SK-N-SH treated with all-trans-retinoic acid at 6 μM for 48 hours (cell line): ENCODE data around the gene CKAP4.

Source experiments
- ARNTL ChIP-seq: fragments of 450-650 bp; formaldehyde crosslinking; IDR thresholded peaks from 2 replicates; pipeline ENCODE4 v1.5.0; 2020; ENCODE audit warnings: low read depth, mild to moderate bottlenecking, moderate library complexity, borderline replicate concordance
- BACH2 ChIP-seq: fragments of 250-450 bp; sonication (Bioruptor Pico); IDR thresholded peaks from 2 replicates; pipeline ENCODE4 v1.9.0; 2021; ENCODE audit warnings: mild to moderate bottlenecking, borderline replicate concordance
- SNAI2 ChIP-seq: fragments of 250-450 bp; sonication (Bioruptor Pico); IDR thresholded peaks from 2 replicates; pipeline ENCODE4 v1.5.0; 2020; ENCODE audit warnings: mild to moderate bottlenecking, moderate library complexity
- ZFP3 ChIP-seq: fragments of 250-450 bp; sonication (Bioruptor Pico); IDR thresholded peaks from 2 replicates; pipeline ENCODE4 v1.5.0; 2020; ENCODE audit warnings: mild to moderate bottlenecking, moderate library complexity
- ZFP30 ChIP-seq: fragments of 450-650 bp; formaldehyde crosslinking; IDR thresholded peaks from 2 replicates; pipeline ENCODE4 v1.5.0; 2022; ENCODE audit warnings: mild to moderate bottlenecking, moderate library complexity
- ZNF8 ChIP-seq: fragments of 450-650 bp; formaldehyde crosslinking; IDR thresholded peaks from 2 replicates; pipeline ENCODE4 v1.5.0; 2020; ENCODE audit warnings: mild to moderate bottlenecking, moderate library complexity
- TF ChIP-seq, protein P1 (sequence below): fragments of 250-450 bp; sonication (Bioruptor Pico); IDR thresholded peaks from 2 replicates; pipeline ENCODE4 v1.5.0; 2020; ENCODE audit warnings: mild to moderate bottlenecking, moderate library complexity
- TF ChIP-seq, protein P2 (sequence below): fragments of 250-450 bp; sonication (Bioruptor Pico); IDR thresholded peaks from 2 replicates; pipeline ENCODE4 v1.5.1; 2020; ENCODE audit warnings: low read depth, mild to moderate bottlenecking, moderate library complexity
- TF ChIP-seq, protein P3 (sequence below): fragments of 250-450 bp; sonication (Bioruptor Pico); IDR thresholded peaks from 2 replicates; pipeline ENCODE4 v1.5.1; 2021; ENCODE audit warnings: mild to moderate bottlenecking, moderate library complexity

DNA sequence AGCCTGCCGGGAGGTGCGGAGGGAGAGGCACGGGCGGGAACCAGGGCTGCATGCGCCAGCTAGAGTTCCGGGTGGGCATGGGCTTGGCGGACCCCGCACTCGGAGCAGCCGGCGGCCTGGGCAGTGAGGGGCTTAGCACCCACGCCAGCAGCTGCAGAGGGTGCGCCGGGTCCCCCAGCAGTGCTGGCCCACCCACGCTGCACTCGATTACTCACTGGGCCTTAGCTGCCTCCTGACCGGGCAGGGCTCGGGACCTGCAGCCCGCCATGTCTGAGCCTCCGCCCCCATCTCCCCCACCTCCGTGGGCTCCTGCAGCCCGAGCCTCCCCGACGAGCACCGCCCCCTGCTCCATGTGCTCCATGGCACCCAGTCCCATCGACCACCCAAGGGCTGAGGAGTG is 14.8 kb downstream of the CKAP4 start:
- no peak for TF ChIP-seq BACH2 (CRISPR knock-in tag)
- TF ChIP-seq ZNF8 = no peak
- TF ChIP-seq, protein P1, sequence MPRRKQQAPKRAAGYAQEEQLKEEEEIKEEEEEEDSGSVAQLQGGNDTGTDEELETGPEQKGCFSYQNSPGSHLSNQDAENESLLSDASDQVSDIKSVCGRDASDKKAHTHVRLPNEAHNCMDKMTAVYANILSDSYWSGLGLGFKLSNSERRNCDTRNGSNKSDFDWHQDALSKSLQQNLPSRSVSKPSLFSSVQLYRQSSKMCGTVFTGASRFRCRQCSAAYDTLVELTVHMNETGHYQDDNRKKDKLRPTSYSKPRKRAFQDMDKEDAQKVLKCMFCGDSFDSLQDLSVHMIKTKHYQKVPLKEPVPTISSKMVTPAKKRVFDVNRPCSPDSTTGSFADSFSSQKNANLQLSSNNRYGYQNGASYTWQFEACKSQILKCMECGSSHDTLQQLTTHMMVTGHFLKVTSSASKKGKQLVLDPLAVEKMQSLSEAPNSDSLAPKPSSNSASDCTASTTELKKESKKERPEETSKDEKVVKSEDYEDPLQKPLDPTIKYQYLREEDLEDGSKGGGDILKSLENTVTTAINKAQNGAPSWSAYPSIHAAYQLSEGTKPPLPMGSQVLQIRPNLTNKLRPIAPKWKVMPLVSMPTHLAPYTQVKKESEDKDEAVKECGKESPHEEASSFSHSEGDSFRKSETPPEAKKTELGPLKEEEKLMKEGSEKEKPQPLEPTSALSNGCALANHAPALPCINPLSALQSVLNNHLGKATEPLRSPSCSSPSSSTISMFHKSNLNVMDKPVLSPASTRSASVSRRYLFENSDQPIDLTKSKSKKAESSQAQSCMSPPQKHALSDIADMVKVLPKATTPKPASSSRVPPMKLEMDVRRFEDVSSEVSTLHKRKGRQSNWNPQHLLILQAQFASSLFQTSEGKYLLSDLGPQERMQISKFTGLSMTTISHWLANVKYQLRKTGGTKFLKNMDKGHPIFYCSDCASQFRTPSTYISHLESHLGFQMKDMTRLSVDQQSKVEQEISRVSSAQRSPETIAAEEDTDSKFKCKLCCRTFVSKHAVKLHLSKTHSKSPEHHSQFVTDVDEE (CRISPR knock-in tag) = no peak
- TF ChIP-seq, protein P2, sequence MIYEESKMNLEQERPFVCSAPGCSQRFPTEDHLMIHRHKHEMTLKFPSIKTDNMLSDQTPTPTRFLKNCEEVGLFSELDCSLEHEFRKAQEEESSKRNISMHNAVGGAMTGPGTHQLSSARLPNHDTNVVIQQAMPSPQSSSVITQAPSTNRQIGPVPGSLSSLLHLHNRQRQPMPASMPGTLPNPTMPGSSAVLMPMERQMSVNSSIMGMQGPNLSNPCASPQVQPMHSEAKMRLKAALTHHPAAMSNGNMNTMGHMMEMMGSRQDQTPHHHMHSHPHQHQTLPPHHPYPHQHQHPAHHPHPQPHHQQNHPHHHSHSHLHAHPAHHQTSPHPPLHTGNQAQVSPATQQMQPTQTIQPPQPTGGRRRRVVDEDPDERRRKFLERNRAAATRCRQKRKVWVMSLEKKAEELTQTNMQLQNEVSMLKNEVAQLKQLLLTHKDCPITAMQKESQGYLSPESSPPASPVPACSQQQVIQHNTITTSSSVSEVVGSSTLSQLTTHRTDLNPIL (CRISPR knock-in tag) = no peak
- no peak for TF ChIP-seq ZFP30 (CRISPR knock-in tag)
- no peak for TF ChIP-seq ARNTL (CRISPR knock-in tag)
- TF ChIP-seq, protein P3, sequence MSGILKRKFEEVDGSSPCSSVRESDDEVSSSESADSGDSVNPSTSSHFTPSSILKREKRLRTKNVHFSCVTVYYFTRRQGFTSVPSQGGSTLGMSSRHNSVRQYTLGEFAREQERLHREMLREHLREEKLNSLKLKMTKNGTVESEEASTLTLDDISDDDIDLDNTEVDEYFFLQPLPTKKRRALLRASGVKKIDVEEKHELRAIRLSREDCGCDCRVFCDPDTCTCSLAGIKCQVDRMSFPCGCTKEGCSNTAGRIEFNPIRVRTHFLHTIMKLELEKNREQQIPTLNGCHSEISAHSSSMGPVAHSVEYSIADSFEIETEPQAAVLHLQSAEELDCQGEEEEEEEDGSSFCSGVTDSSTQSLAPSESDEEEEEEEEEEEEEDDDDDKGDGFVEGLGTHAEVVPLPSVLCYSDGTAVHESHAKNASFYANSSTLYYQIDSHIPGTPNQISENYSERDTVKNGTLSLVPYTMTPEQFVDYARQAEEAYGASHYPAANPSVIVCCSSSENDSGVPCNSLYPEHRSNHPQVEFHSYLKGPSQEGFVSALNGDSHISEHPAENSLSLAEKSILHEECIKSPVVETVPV (CRISPR knock-in tag) = no peak
- no peak for TF ChIP-seq ZFP3 (CRISPR knock-in tag)
- TF ChIP-seq SNAI2 (CRISPR knock-in tag) = no peak
